ENCODE measurements around the gene PLXNB3. TPM values are rescaled to one million over a fixed set of nuclear protein-coding genes. Genes with fewer than 3 reads are reported as not detected.

The PLXNB3 gene
- total and polyA plus RNA-seq, 7 donors: 0.60 to 50.1 (median 11.2) TPM; not detected in 1

DNA sequence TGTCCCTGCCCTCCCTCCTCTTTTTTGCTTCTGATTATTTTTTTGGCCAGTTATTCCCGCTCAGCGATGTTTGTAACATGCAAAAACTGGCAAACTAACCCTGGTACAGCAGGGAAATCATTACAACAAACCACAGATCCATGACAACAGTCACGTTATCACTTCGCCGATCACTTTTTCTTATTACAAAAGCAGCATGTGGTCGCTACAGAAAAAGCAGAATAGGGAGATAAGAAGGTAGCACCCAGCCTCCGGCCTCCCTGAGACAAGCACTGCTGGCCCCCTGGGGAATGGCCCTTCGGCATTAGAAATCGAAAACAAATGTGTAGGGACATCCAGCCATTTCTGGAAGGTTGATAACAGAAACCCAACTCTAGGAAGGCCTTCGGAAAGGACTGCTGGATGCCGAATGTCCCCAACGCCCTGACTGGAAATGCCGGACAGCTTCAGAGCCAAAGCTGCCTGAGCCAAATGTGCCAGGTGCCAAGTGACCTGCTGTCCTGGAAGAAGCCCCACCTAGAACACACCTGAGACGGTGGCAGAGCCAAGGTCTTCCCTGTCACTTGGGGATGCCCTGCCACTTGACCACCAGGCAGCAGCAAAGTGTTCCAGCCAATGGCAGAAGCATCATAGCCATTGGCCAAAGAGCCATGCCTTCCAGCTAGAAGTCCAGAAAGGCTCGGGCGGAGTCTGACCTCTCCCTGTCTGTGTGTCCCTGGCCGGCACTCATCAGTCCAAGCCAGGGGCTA is 27.2 kb downstream of the PLXNB3 start:
- Histone ChIP-seq H3K27ac (no peak overlapping the region), H3K4me1 (peaks cover 0 to 30% (median 28%) of the 10 kb centered on the region in 4 donors), H3K4me3 (no peak overlapping the region), H3K36me3 (peaks cover 0 to 34% (median 0%) of the 10 kb centered on the region in 4 donors), H3K27me3 (no peaks in the 10 kb centered on the region), H3K9me3 (no peaks in the 10 kb centered on the region)
- no peak for DNase-seq
- TF ChIP-seq POLR2A (IDR thresholded peaks at IDR 0.05): no peak
- intact Hi-C loops (cut with DNase I): loop anchor here (5.0 kb wide), 1 partner anchor 136 kb away; the partner anchor contains the start of gene ARHGAP4
- 88 to 92% methylated on average over 17 of the region's 17 CpGs for WGBS, 2 donors

DNA sequence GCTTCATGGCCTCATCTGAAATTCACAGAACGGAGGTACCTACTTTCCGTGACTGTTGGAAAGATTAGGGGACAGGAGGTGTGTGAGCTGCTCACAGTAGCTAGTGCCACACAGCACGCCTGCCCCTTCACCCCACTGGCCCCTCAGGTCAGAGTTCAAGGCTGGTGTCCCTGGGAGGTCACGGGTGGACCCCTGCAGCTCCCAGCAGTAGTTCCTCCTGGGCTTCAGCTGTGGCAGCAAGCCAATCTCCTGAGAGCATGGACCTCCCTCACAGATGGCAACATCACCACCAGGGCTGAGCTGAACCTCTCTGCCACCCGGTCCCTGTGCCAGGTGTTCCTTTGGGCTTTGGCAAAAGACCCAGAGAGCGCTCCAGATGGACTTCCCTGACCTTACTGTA is 28.3 kb downstream of the PLXNB3 start:
- intact Hi-C loops (cut with DNase I): loop anchor here (5.0 kb wide), 1 partner anchor 135 kb away; the partner anchor contains the start of gene ARHGAP4
- peak overlapping the region in 2 of 4 donors; percentile 89 to 92 for H3K27ac ChIP-seq

GRCh38 chrX:153793291-153793690 is 29.2 kb downstream of the PLXNB3 start:
- Histone ChIP-seq H3K4me3 (peak overlapping the region; percentile 59 to 71 (median 62)), H3K27ac (peak overlapping the region; percentile 89 to 98 (median 94)), H3K27me3 (no peaks in the 10 kb centered on the region), H3K4me1 (peaks cover 0 to 32% (median 29%) of the 10 kb centered on the region in 4 donors), H3K36me3 (peaks cover 0 to 33% (median 7%) of the 10 kb centered on the region in 4 donors), H3K9me3 (no peaks in the 10 kb centered on the region)
- 7 to 15% methylated on average over 7 of the region's 7 CpGs for WGBS, 2 donors
- TF ChIP-seq EP300 (IDR thresholded peaks at IDR 0.05) (no peak), CTCF (IDR thresholded peaks at IDR 0.05) (no peak)
- no peak for DNase-seq
- intact Hi-C loops (cut with DNase I): loop anchor here (5.0 kb wide), 1 partner anchor 134 kb away; the partner anchor contains the start of gene ARHGAP4

More for the DNA sequence above, 28.3 kb downstream of the PLXNB3 start:
- Histone ChIP-seq H3K9me3 (no peaks in the 10 kb centered on the region), H3K4me1 (peaks cover 0 to 32% (median 29%) of the 10 kb centered on the region in 4 donors), H3K4me3 (no peak overlapping the region), H3K27me3 (no peaks in the 10 kb centered on the region), H3K36me3 (peaks cover 0 to 29% (median 3%) of the 10 kb centered on the region in 4 donors)
- 91 to 95% methylated on average over 6 of the region's 6 CpGs for WGBS, 2 donors
- DNase-seq: no peak
- TF ChIP-seq EP300 (IDR thresholded peaks at IDR 0.05) (no peak), POLR2AphosphoS5 (IDR thresholded peaks at IDR 0.05) (no peak)

GRCh38 chrX:153794018-153794896 is 30.2 kb downstream of the PLXNB3 start, which contains the start of the genes IDH3G and SSR4:
Gene IDH3G (minus strand): TSS chrX:153794375. CDS start chrX:153794326, 49 bp downstream.
Gene SSR4 (plus strand): TSS chrX:153794668. CDS start chrX:153794688, 20 bp downstream.
- Histone ChIP-seq H3K27me3 (no peaks in the 10 kb centered on the region), H3K4me1 (peaks cover 0 to 32% (median 29%) of the 10 kb centered on the region in 4 donors), H3K9me3 (no peaks in the 10 kb centered on the region), H3K36me3 (peaks cover 0 to 32% (median 8%) of the 10 kb centered on the region in 4 donors), H3K27ac (peak within 1 kb of the TSS; percentile 89 to 98 (median 94)), H3K4me3 (peak within 1 kb of the TSS; percentile 59 to 71 (median 62))
- DNase-seq: peak; percentile 97
- 1% methylated on average over 92 of the region's 92 CpGs for WGBS, 2 donors
- TF ChIP-seq EP300 (IDR thresholded peaks at IDR 0.05) (no peak), POLR2A (IDR thresholded peaks at IDR 0.05) (peak; percentile 32 to 57), CTCF (IDR thresholded peaks at IDR 0.05) (no peak), POLR2AphosphoS5 (IDR thresholded peaks at IDR 0.05) (peak; percentile 61 to 86 (median 82))
- intact Hi-C loops (cut with DNase I): loop anchor here (5.0 kb wide), 1 partner anchor 133 kb away; the partner anchor contains the start of gene ARHGAP4
